ENCODE data around the gene PRR16. TPM values are rescaled to one million over a fixed set of nuclear protein-coding genes. Genes with fewer than 3 reads are reported as not detected.

Gene PRR16
- total RNA-seq, 2 donors from 2014 or later: 3.5 to 13.4 TPM

DNA sequence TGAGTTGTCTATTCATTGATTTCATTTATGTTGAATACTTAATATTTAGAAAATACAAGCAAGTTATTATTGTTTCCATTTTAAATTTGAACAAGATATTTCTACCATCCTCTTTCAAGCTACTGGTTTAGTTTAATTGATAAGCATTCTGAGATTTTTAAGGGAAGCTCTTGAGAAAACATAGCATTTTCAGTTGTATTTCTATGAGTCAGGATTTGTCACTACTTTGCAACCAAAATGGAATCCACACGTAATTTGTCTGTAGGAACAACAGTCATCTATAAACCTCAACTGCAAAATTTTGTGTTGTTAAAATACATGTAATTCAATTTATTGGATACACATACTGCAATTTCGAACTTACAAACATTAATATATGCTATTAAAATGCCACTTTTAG is 74.0 kb downstream of the PRR16 start:
- WGBS: 84% methylated on average over 2 of the region's 2 CpGs
- Histone ChIP-seq H3K9me3 (no peaks in the 10 kb centered on the region), H3K4me1 (replicated peaks) (no peaks in the 10 kb centered on the region), H3K4me3 (no peak overlapping the region), H3K36me3 (no peaks in the 10 kb centered on the region), H3K27ac (no peak overlapping the region), H3K27me3 (replicated peaks; ENCODE audit: insufficient read depth) (no peaks in the 10 kb centered on the region)
- intact Hi-C loops (cut with DNase I): no loop called here
- no peak for DNase-seq (ENCODE audit: low spot score)
- TF ChIP-seq, protein P1, sequence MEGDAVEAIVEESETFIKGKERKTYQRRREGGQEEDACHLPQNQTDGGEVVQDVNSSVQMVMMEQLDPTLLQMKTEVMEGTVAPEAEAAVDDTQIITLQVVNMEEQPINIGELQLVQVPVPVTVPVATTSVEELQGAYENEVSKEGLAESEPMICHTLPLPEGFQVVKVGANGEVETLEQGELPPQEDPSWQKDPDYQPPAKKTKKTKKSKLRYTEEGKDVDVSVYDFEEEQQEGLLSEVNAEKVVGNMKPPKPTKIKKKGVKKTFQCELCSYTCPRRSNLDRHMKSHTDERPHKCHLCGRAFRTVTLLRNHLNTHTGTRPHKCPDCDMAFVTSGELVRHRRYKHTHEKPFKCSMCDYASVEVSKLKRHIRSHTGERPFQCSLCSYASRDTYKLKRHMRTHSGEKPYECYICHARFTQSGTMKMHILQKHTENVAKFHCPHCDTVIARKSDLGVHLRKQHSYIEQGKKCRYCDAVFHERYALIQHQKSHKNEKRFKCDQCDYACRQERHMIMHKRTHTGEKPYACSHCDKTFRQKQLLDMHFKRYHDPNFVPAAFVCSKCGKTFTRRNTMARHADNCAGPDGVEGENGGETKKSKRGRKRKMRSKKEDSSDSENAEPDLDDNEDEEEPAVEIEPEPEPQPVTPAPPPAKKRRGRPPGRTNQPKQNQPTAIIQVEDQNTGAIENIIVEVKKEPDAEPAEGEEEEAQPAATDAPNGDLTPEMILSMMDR (IDR thresholded peaks at IDR 0.05): no peak
- TF ChIP-seq POLR2A (IDR thresholded peaks at IDR 0.05) (no peak), POLR2AphosphoS5 (IDR thresholded peaks at IDR 0.05) (no peak)

DNA sequence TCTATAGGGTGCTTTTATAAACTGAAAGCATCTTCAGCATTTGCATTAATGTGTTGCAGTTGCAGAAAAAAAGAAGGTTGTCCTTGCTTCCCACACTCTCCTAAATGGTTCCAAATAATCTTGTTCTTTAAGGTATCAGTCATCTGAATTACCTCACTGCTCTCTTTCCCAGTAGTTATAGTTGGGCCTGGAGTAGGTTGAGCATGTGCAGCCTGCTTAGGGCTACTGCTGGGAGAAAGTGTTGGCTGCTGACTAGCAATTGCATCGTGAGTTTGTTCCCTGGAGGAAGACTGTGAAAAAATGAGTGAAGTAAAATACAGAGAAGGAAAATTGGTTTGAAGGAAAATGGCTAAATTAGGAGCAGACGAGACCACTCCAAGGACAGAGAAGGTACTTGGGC is 74.5 kb downstream of the PRR16 start:
- no peak overlapping the region for H3K27ac ChIP-seq
- WGBS: 77% methylated on average over 2 of the region's 2 CpGs
- H3K9me3 ChIP-seq: no peaks in the 10 kb centered on the region
- no peaks in the 10 kb centered on the region for H3K27me3 ChIP-seq (replicated peaks; ENCODE audit: insufficient read depth)
- no peak for DNase-seq (ENCODE audit: low spot score)
- no peaks in the 10 kb centered on the region for H3K4me1 ChIP-seq (replicated peaks)
- TF ChIP-seq POLR2A (IDR thresholded peaks at IDR 0.05) (no peak), POLR2AphosphoS5 (IDR thresholded peaks at IDR 0.05) (no peak)
- TF ChIP-seq, protein P1 (IDR thresholded peaks at IDR 0.05): no peak
- no peaks in the 10 kb centered on the region for H3K36me3 ChIP-seq
- intact Hi-C loops (cut with DNase I): no loop called here
- H3K4me3 ChIP-seq: no peak overlapping the region

DNA sequence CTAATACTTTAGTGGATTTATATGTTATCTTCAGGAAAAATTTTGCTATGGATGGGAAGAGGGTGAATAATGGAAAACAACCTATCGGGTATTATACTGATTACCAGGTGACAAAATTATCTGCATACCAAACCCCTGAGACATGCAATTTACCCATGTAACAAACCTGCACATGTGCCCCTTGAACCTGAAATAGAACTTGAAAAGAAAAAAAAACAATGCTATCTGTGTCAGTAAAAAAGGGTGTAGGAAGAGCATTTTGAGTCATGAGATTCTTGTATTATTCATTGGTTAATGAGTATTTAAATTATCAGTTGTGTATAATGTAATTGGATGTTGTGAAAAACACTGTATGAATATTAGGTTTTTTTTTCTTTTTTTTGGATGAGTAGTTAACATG is 75.4 kb downstream of the PRR16 start:
- TF ChIP-seq POLR2A (IDR thresholded peaks at IDR 0.05) (no peak), POLR2AphosphoS5 (IDR thresholded peaks at IDR 0.05) (no peak)
- TF ChIP-seq, protein P1 (IDR thresholded peaks at IDR 0.05): no peak
- Histone ChIP-seq H3K9me3 (no peaks in the 10 kb centered on the region), H3K4me1 (replicated peaks) (no peaks in the 10 kb centered on the region), H3K4me3 (no peak overlapping the region), H3K27ac (no peak overlapping the region), H3K36me3 (no peaks in the 10 kb centered on the region), H3K27me3 (replicated peaks; ENCODE audit: insufficient read depth) (no peaks in the 10 kb centered on the region)
- 100% methylated on average over 1 of the region's 1 CpG for WGBS
- intact Hi-C loops (cut with DNase I): no loop called here
- no peak for DNase-seq (ENCODE audit: low spot score)

DNA sequence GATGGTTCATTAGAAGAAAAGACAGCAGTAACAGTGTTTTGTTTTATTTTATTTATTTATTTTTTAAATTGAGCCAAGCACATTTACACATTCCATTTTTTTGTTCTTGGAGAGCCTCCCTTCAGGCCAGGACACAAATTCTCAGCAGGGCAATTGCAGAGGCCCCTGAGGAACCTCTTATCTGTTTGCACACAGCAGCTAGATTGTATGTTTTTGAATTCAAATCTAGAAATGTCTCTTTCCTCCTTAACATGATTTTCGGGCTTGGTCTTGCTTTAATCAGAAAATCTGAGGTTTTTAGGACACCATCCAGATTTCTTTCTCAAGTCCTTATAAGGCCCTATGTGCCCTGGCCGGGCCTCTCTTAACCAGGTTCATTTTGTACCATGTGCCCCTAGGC is 76.0 kb downstream of the PRR16 start:
- H3K27ac ChIP-seq: no peak overlapping the region
- intact Hi-C loops (cut with DNase I): no loop called here
- no peaks in the 10 kb centered on the region for H3K9me3 ChIP-seq
- TF ChIP-seq POLR2A (IDR thresholded peaks at IDR 0.05): no peak
- TF ChIP-seq POLR2AphosphoS5 (IDR thresholded peaks at IDR 0.05): no peak
- TF ChIP-seq, protein P1 (IDR thresholded peaks at IDR 0.05): no peak
- H3K4me3 ChIP-seq: no peak overlapping the region
- WGBS: 78% methylated on average over 2 of the region's 2 CpGs
- no peaks in the 10 kb centered on the region for H3K27me3 ChIP-seq (replicated peaks; ENCODE audit: insufficient read depth)
- DNase-seq (ENCODE audit: low spot score): no peak
- no peaks in the 10 kb centered on the region for H3K4me1 ChIP-seq (replicated peaks)
- H3K36me3 ChIP-seq: no peaks in the 10 kb centered on the region

DNA sequence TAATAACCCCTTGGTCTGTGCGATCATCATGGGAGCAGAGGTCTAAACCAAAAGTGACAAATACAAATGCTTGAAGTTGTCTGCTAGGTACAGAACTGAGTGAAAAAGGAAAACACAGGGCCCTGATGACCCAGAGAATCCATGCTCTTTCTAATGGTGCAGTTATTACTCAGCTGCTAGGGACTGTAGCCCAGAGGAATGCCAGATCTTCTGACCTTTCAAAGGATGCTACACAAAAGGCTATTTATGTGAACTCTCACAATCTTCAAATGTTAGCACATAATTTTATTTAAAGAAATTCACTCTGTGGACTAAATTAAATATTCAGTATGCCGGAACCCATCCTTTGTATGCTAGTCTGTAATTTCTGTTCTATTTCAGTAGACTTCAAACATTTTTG is 79.9 kb downstream of the PRR16 start:
- WGBS: 98% methylated on average over 2 of the region's 2 CpGs
- H3K4me1 ChIP-seq (replicated peaks): no peaks in the 10 kb centered on the region
- H3K27ac ChIP-seq: no peak overlapping the region
- no peaks in the 10 kb centered on the region for H3K36me3 ChIP-seq
- TF ChIP-seq, protein P1 (IDR thresholded peaks at IDR 0.05): no peak
- TF ChIP-seq POLR2A (IDR thresholded peaks at IDR 0.05): no peak
- TF ChIP-seq POLR2AphosphoS5 (IDR thresholded peaks at IDR 0.05): no peak
- no peak overlapping the region for H3K4me3 ChIP-seq
- H3K27me3 ChIP-seq (replicated peaks; ENCODE audit: insufficient read depth): no peaks in the 10 kb centered on the region
- no peak for DNase-seq (ENCODE audit: low spot score)
- H3K9me3 ChIP-seq: no peaks in the 10 kb centered on the region
- intact Hi-C loops (cut with DNase I): no loop called here
